ENCODE measurements around the gene HIF1AN.

HIF1AN gene

DNA sequence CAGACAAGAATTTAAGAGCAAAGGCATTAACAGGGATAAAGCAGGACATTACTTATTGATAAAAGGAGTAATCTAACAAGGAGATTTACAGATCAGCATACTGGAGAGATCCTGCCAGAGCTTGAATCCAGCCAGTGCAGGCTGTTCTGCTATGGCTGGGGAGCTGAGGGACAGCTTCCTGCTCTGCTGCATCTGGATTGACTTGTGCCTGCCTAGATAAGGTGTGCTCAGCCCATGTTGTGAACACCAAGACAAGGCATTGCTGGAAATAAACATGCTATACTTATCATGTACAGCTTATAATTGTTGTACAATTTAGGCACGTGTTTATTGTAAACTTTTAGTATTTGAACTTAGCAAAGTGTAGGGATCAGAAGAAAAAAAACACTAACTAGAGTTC lies 71.7 kb downstream of the HIF1AN start:
- FAIRE-seq = no peak
- TF ChIP-seq POLR2A (IDR thresholded peaks at IDR 0.05; ENCODE audit: low read depth, low read length) = no peak
- DNase-seq (ENCODE audit: insufficient read length, low spot score) = no peak
